GM10266 (cell line): ENCODE results near the gene SLC13A5.

Source experiments
- DNase-seq: peaks from one replicate; pipeline ENCODE4 v3.0.0; 2012; ENCODE audit errors: extremely low spot score
- TF ChIP-seq, protein P1 (sequence below): IDR thresholded peaks from 2 replicates; pipeline ENCODE4 v1.5.1; 2012; ENCODE audit warnings: mild to moderate bottlenecking, low read depth; ENCODE audit not compliant: control insufficient read depth, insufficient read depth; ENCODE audit errors: missing control alignments

SLC13A5 gene

DNA sequence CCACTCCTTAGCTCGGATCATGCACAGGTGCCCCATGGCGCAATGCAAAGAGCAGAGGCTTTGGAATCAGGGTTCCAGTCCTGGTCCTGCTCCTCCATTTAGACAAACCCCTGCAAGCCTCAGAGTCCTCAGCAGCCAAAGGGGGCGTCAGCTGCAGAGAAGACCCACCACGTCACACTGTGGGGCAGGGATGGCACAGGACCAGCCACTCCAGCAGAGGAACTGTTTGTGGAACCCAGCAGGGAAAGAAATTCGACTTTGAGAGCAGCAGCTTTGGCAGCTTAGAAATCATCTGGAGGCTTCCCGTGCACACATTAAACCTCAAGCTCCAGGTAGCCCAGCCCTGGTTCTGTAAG, 36.4 kb downstream of the SLC13A5 start:
- no peak for DNase-seq
- TF ChIP-seq, protein P1, sequence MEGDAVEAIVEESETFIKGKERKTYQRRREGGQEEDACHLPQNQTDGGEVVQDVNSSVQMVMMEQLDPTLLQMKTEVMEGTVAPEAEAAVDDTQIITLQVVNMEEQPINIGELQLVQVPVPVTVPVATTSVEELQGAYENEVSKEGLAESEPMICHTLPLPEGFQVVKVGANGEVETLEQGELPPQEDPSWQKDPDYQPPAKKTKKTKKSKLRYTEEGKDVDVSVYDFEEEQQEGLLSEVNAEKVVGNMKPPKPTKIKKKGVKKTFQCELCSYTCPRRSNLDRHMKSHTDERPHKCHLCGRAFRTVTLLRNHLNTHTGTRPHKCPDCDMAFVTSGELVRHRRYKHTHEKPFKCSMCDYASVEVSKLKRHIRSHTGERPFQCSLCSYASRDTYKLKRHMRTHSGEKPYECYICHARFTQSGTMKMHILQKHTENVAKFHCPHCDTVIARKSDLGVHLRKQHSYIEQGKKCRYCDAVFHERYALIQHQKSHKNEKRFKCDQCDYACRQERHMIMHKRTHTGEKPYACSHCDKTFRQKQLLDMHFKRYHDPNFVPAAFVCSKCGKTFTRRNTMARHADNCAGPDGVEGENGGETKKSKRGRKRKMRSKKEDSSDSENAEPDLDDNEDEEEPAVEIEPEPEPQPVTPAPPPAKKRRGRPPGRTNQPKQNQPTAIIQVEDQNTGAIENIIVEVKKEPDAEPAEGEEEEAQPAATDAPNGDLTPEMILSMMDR, result no peak

DNA sequence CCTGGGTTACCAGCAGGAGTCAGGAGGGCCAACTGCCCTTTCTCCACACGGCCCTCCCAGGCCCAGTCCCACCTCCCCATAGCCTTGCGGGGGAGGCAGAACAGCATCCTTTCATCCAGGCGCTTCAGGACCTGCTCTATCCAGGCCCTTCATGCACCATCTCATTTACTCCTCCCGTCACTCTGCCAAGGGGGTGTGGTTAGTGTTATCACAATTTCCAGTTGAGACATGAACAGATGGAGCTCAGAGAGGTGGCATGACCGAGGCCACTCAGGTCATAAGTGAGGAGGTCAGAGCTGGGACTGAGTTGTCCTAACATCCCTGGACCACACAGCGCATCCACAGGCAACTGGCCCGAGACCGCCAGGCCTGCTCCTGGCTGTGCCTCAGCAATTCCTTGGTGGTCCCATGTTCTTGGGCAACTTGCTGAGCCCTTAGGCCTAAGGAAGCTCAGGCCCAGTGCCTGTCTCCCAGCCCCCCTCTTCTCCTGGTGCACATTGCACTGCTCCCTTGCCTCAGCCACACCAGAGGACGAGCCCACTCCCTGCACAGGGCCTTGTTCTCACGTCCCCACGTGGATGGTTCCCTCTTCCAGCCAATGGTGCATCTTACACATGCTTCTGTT, 37.9 kb downstream of the SLC13A5 start:
- no peak for DNase-seq
- TF ChIP-seq, protein P1, result no peak

DNA sequence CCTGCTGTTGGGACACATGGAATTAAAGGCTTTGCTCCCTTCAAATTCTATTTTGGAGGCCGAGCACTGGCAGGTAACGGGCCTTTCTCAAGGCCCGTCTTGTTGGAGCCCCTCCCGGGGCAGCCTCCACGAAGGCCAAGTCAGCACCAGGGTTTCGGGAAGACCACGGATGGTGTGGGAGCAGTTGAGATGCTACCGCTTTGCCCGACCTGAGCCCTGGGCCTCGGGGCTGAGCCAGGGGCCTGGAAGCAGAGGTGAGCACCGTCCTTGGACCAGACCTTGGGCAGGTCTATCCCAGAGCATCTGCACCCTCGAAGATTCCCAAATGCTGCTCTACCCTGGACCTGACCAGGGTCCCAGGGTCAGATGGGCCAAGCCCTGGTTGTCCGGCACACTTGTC, 38.6 kb downstream of the SLC13A5 start:
- no peak for DNase-seq
- TF ChIP-seq, protein P1, result no peak

DNA sequence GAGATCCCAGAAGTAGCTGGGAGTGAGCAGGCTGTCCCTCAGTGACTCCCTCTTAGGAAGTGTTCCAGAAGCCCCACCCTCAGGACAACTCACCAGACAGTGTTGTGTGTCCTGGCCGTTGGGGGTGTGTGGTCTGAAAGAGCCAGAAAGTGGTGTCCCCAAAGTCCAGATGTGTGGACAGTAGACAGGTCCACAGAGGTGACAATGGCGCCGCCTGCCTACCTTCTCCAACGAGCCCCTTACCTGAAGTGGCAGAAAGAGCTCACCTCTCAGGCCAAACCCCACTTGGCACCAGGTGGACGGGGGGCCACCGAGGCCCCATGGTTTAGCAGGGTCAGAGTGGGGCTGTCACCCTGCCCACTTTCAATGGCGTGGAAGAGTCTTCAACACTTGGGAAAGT, 41.7 kb downstream of the SLC13A5 start:
- TF ChIP-seq, protein P1, result no peak
- no peak for DNase-seq

DNA sequence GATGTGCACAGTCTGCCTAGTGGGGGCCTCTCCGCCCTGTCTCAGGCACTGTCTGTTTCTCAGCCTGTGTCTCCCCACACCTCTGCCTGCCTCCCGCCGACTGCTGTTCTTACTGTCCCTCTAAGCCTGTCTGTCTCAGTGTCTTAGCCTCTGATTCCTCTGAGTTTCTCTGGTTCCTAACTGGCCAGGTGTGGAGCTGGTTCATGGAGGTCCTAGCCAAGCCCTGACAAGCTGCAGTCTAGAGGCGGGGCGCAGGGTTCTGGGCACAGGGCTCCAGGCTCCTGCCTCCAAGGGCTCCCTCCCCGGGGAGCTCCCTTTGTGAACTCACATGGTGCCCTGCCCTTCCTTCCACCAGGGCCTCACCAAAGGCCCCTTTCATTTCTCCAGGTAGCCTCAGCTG, 42.2 kb downstream of the SLC13A5 start:
- TF ChIP-seq, protein P1, result no peak
- no peak for DNase-seq

DNA sequence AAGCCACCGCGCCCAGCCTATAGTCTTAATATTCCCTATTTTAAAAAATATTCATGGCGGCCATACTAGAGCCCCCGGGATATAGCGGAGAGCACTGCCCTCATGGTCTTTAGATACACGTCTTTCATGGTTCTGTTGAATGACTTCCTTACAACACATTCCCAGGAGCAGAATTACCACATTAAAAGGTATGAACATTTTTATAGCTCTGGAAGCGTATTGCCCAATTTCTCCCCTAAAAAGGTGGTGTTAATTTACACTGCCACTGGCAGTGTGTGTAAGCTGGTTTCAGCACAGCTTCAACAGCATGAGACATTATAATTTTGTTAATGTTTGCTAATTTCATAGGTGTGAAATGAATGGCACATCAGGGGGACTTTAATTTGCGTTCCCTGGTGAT, 42.6 kb downstream of the SLC13A5 start:
- TF ChIP-seq, protein P1, result no peak
- DNase-seq, result no peak

DNA sequence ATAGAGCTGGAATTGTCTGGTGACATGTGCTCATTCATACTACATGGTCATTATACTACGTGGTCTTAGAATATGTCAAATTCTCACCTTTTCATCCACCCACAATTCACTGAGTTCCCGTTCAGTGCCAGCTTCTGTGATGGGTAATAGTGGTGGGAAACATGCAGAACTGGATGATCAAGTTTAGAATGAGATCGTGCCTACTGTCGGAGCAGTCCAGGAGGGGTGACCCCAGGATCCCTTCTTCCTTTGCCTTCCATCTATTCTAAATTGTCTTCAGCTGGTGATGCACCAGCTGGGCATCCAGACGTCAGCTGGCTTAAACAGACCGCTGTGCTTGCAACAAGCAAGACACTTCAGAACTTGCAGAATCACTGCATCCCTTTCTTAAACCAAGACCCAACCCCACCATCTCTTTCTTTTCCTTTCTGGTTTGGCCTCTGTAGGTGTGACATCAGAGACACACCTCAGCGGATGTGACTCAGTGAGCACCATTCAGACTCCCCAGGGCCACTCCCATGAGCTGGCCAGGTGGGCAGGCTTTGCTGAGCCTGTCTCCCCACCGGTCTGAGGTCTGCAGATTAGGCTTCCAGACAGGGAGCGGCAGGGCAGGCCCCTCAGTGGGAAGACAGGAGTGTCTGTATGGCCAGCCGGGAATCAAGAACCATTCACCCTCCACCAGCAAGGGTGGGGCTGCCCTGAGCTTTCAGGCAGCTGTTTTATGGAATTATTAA, 43.5 kb downstream of the SLC13A5 start:
- TF ChIP-seq, protein P1, result no peak
- DNase-seq, result no peak
